MM.1S (cell line): ENCODE data around the gene RHOH.

Source experiments
- EZH2 ChIP-seq: fragments of 300-600 bp; sonication (generic); optimal IDR thresholded peaks from 2 replicates; pipeline ENCODE3; 2017; ENCODE audit warnings: low read depth, mild to moderate bottlenecking, antibody characterized with exemption, low read length, mixed read lengths
- EZH2phosphoT487 ChIP-seq: fragments of 300-600 bp; sonication (generic); IDR thresholded peaks from 2 replicates; pipeline ENCODE4 v1.6.1; 2018; ENCODE audit warnings: antibody characterized with exemption, low read length
- TF ChIP-seq, protein P1 (sequence below): fragments of 300-600 bp; sonication (generic); IDR thresholded peaks from 2 replicates; pipeline ENCODE4 v1.5.1; 2016; ENCODE audit warnings: antibody characterized with exemption, low read length, mixed read lengths

DNA sequence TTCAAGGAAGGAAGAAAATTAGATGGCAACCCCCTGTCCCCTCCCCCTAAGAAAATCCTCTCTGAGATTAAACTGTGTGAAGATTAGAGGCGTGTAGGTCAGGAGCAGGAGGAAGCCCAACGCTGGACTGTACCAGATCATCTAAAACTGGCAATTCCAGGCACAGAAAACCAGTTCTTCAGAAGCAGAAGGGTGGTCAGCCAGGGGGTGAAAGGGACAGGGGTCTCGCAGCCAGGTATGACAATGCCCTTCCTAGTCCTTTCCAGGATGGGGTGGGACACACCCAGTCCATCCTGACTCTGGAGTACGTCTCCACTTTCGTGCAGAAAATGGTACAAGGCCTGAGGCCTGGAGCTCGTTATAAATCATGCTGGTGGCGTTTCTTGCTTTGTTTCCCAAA lies 3.3 kb upstream of the RHOH start:
- TF ChIP-seq, protein P1, sequence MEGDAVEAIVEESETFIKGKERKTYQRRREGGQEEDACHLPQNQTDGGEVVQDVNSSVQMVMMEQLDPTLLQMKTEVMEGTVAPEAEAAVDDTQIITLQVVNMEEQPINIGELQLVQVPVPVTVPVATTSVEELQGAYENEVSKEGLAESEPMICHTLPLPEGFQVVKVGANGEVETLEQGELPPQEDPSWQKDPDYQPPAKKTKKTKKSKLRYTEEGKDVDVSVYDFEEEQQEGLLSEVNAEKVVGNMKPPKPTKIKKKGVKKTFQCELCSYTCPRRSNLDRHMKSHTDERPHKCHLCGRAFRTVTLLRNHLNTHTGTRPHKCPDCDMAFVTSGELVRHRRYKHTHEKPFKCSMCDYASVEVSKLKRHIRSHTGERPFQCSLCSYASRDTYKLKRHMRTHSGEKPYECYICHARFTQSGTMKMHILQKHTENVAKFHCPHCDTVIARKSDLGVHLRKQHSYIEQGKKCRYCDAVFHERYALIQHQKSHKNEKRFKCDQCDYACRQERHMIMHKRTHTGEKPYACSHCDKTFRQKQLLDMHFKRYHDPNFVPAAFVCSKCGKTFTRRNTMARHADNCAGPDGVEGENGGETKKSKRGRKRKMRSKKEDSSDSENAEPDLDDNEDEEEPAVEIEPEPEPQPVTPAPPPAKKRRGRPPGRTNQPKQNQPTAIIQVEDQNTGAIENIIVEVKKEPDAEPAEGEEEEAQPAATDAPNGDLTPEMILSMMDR = no peak
- TF ChIP-seq EZH2 = no peak
- no peak for TF ChIP-seq EZH2phosphoT487
